ENCODE measurements around the gene SF3B2. TPM values are rescaled to one million over a fixed set of nuclear protein-coding genes. Genes with fewer than 3 reads are reported as not detected.

SF3B2 gene
- total RNA-seq, 2 donors from 2014 or later = 222 to 223 TPM

- Mint-ChIP-seq H3K36me3 (ENCODE audit: insufficient read depth in 2 of 2) (peaks cover 2 to 5% of the 10 kb centered on the region in 2 donors), H3K4me3 (no peak overlapping the region), H3K27me3 (ENCODE audit: low read depth) (peaks cover 17% of the 10 kb centered on the region), H3K27ac (no peak overlapping the region), H3K4me1 (ENCODE audit: low read depth) (peaks cover 41% of the 10 kb centered on the region), H3K9me3 (no peaks in the 10 kb centered on the region)
- ATAC-seq (replicated peaks in 1 of 2) (no peak), DNase-seq (no peak)
These were observed 4.4 kb upstream of the SF3B2 start for GRCh38 chr11:66047541-66048365.

DNA sequence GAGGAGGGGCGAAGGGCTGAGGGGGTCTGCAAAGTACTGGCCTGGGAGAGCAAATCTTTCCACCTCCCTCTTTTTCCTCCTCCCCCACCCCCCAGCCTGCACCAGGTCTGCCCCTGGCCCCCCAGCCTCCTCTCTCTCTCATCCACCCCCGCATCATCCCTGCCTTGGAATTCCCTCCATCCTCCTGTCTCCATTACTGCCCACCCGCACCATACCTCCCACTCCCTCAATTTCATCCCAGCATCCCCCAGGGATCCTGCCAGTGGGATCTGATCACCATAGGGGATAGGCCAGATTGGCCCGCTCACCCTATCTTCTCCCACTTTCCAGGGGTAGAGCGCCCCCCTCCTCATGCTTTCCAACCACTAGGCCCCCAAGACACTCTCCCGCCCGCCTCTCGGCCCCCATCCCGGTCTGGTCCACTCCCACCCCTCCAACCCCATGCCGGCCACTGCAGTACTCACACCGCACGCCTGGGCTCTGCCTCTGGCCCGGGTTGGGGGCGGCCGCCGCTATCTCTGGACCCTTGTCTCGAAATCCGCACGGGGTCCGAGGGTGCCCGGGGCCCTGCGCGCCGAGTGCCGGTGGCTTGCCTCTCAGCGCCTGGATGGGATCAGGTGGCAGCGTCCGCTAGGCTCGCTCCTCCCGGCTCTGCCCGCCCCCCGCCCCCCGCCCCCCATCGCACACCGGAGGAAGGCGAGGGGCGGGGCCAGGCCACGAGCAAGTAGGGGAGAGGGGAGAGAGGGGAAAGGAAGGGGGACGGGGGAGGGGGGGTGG lies 3.4 kb upstream of the SF3B2 start, which contains the start of gene GAL3ST3:
TSS of gene GAL3ST3 (minus strand) at position 615 of the 777 bp plus-strand sequence. CDS start 3,746 bp downstream, outside the sequence.
- peaks cover 17% of the 10 kb centered on the region for H3K27me3 Mint-ChIP-seq (ENCODE audit: low read depth)
- DNase-seq = no peak
- ATAC-seq (replicated peaks in 1 of 2) = no peak
- H3K4me1 Mint-ChIP-seq (ENCODE audit: low read depth) = peaks cover 50% of the 10 kb centered on the region
- H3K27ac Mint-ChIP-seq = no peak within 1 kb of the TSS
- H3K9me3 Mint-ChIP-seq = no peaks in the 10 kb centered on the region
- peaks cover 7 to 13% of the 10 kb centered on the region in 2 donors for H3K36me3 Mint-ChIP-seq (ENCODE audit: insufficient read depth in 2 of 2)
- peak within 1 kb of the TSS; percentile 39 to 59 for H3K4me3 Mint-ChIP-seq

- peaks cover 17% of the 10 kb centered on the region for H3K27me3 Mint-ChIP-seq (ENCODE audit: low read depth)
- peak overlapping the region; percentile 98 to 100 for H3K4me3 Mint-ChIP-seq
These were observed 1.5 kb upstream of the SF3B2 start for GRCh38 chr11:66050581-66051231.

GRCh38 chr11:66051371-66051765 lies 796 bp upstream of the SF3B2 start:
- peak overlapping the region; percentile 83 for H3K27ac Mint-ChIP-seq
- peaks cover 33% of the 10 kb centered on the region for H3K4me1 Mint-ChIP-seq (ENCODE audit: low read depth)
- H3K27me3 Mint-ChIP-seq (ENCODE audit: low read depth) = peaks cover 17% of the 10 kb centered on the region
- no peaks in the 10 kb centered on the region for H3K9me3 Mint-ChIP-seq
- DNase-seq = no peak
- H3K36me3 Mint-ChIP-seq (ENCODE audit: insufficient read depth in 2 of 2) = peaks cover 14 to 28% of the 10 kb centered on the region in 2 donors
- ATAC-seq (replicated peaks in 1 of 2) = no peak
- peak overlapping the region; percentile 98 to 100 for H3K4me3 Mint-ChIP-seq

More at GRCh38 chr11:66050581-66051231, 1.5 kb upstream of the SF3B2 start:
- peak overlapping the region; percentile 82 for H3K27ac Mint-ChIP-seq
- peaks cover 36% of the 10 kb centered on the region for H3K4me1 Mint-ChIP-seq (ENCODE audit: low read depth)
- H3K9me3 Mint-ChIP-seq = no peaks in the 10 kb centered on the region
- DNase-seq (no peak), ATAC-seq (replicated peaks in 1 of 2) (no peak)
- H3K36me3 Mint-ChIP-seq (ENCODE audit: insufficient read depth in 2 of 2) = peaks cover 14 to 24% of the 10 kb centered on the region in 2 donors

- Mint-ChIP-seq H3K4me3 (peak overlapping the region; percentile 98 to 100), H3K27ac (peak overlapping the region; percentile 100), H3K27me3 (ENCODE audit: low read depth) (peaks cover 17% of the 10 kb centered on the region), H3K36me3 (ENCODE audit: insufficient read depth in 2 of 2) (peaks cover 18 to 34% of the 10 kb centered on the region in 2 donors), H3K9me3 (no peaks in the 10 kb centered on the region), H3K4me1 (ENCODE audit: low read depth) (peaks cover 33% of the 10 kb centered on the region)
- DNase-seq = no peak
- no peak for ATAC-seq (replicated peaks in 1 of 2)
These were observed 459 bp downstream of the SF3B2 start for GRCh38 chr11:66052664-66052982.

- H3K4me1 Mint-ChIP-seq (ENCODE audit: low read depth) = peaks cover 44% of the 10 kb centered on the region
- no peak overlapping the region for H3K4me3 Mint-ChIP-seq
- H3K27ac Mint-ChIP-seq = no peak overlapping the region
These were observed 2.9 kb downstream of the SF3B2 start for GRCh38 chr11:66055021-66055420.

DNA sequence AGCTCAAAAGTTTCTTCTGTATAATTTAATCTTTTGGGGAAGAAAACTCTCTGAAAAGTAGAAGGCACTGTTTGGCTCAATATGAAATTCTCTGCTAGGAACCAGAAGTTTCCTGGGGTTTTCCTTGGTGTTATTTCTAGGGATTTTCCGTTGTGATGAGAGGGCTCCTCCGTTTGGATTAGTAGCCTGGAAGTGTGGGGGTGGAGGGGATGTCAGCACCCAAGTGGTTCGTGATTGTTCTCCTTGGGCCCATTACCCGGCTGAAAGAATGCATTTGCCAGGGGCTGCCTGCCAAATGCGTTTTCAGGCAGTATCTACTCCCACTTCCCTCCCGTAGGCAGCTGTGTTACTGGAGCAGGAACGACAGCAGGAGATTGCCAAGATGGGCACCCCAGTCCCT lies 4.3 kb downstream of the SF3B2 start:
- Mint-ChIP-seq H3K4me3 (no peak overlapping the region), H3K4me1 (ENCODE audit: low read depth) (peaks cover 49% of the 10 kb centered on the region), H3K36me3 (ENCODE audit: insufficient read depth in 2 of 2) (peaks cover 27 to 57% of the 10 kb centered on the region in 2 donors), H3K27ac (peak overlapping the region; percentile 65), H3K27me3 (ENCODE audit: low read depth) (no peaks in the 10 kb centered on the region), H3K9me3 (no peaks in the 10 kb centered on the region)
- ATAC-seq (replicated peaks in 1 of 2) (no peak), DNase-seq (no peak)

More at GRCh38 chr11:66055021-66055420, 2.9 kb downstream of the SF3B2 start:
- H3K27me3 Mint-ChIP-seq (ENCODE audit: low read depth) = no peaks in the 10 kb centered on the region
- ATAC-seq (replicated peaks in 1 of 2) (no peak), DNase-seq (no peak)
- no peaks in the 10 kb centered on the region for H3K9me3 Mint-ChIP-seq
- H3K36me3 Mint-ChIP-seq (ENCODE audit: insufficient read depth in 2 of 2) = peaks cover 19 to 44% of the 10 kb centered on the region in 2 donors

DNA sequence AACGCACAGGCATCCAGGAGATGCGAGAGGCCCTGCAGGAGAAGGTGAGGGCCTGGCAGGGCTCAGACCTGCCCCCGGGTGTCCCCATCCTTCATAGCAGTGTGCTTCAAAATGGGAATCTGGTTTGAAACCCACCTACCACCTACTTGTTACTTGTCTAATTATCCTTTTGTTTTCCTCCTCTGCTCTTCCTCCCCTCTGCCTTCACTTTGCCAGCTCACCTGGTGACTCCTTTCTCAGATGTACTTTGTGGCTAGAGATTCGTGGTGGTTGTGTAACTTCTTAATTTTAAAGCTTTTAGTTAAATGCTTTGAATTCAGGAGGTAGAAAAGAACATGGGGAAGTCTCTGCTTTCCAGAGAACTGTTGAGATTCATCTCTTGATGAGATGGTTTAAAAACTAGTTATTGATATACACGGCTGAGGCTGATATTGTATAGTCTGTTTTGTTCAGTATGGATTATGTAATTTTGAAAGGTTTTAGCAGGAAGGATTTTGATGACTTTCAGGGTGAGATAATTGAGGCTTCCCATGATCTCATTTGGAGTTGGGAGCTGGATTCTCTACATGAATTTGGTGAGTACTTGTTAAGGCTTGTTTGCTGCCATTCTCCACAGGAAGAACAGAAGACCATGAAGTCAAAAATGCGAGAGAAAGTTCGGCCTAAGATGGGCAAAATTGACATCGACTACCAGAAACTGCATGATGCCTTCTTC lies 8.0 kb downstream of the SF3B2 start:
- H3K9me3 Mint-ChIP-seq = peaks cover 0 to under 1% of the 10 kb centered on the region in 2 donors
- H3K4me1 Mint-ChIP-seq (ENCODE audit: low read depth) = peaks cover 46% of the 10 kb centered on the region
- no peaks in the 10 kb centered on the region for H3K27me3 Mint-ChIP-seq (ENCODE audit: low read depth)
- DNase-seq (no peak), ATAC-seq (replicated peaks in 1 of 2) (no peak)
- peaks cover 25 to 63% of the 10 kb centered on the region in 2 donors for H3K36me3 Mint-ChIP-seq (ENCODE audit: insufficient read depth in 2 of 2)
- H3K27ac Mint-ChIP-seq = peak overlapping the region; percentile 61
- H3K4me3 Mint-ChIP-seq = peak overlapping the region in 1 of 2 donors; percentile 3

DNA sequence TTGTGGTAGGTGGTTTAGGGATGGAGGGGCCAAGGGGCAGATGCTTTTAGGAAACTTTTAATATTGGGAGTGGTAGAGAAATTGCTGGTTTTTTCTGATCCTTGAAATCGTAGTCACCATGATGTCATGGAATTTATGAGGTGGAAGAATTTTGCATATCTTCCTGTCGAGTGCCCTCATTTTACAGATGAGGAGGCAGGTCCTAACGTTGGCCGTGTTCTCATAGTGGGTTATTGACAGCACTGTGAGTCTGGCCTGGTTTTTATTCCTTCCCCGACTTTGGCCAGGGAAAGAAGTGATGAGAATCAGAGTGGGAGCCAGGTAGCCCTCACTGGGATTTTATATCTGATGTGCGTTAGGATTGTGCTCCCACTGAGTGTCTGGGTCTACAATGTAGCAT lies 9.1 kb downstream of the SF3B2 start:
- Mint-ChIP-seq H3K27ac (peak overlapping the region; percentile 69), H3K36me3 (ENCODE audit: insufficient read depth in 2 of 2) (peaks cover 24 to 63% of the 10 kb centered on the region in 2 donors), H3K4me1 (ENCODE audit: low read depth) (peaks cover 51% of the 10 kb centered on the region), H3K4me3 (no peak overlapping the region), H3K27me3 (ENCODE audit: low read depth) (no peaks in the 10 kb centered on the region), H3K9me3 (peaks cover 0 to 3% of the 10 kb centered on the region in 2 donors)
- DNase-seq (no peak), ATAC-seq (replicated peaks in 1 of 2) (peak in 1 of 2 donors; percentile 35)

DNA sequence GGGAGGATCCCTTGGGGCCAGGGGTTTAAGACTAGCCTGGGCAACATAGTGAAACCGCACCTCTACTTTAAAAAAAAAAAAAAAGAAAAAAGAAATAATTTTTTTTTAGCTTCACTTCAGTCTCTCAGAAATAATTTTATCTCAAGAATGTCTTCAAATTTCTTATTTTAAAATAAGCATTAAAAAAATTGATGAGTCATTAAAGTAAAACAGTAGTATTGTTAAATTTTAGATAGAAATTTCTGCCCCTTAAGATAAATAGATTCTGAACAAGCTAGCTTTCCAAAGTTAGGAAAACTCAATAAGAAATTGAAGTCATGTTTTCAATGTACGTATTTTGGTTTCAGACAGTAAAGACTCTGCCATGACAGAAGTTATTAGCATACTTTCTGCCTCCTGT lies 10.2 kb downstream of the SF3B2 start:
- Mint-ChIP-seq H3K4me3 (no peak overlapping the region), H3K4me1 (ENCODE audit: low read depth) (peaks cover 62% of the 10 kb centered on the region)

DNA sequence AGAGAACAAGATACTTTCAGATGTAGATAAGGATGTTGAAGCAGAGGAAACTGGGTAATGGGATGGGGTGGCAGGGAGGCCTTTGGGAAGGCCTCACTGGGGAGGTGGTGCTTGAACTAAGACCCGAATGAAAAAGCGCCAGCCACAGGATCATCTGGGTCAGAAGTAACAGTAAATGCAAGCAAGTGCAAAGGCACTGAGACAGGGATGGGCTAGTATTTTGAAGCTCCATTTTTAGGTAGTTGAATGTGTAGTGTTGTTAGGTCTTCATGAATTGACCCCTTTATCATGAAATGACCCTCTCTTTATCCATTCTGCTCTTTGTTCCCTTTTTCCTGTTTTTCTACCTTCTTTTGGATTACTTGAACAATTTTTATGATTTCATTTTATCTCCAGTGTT lies 11.7 kb downstream of the SF3B2 start:
- H3K27ac Mint-ChIP-seq = peak overlapping the region; percentile 84
- ATAC-seq (replicated peaks in 1 of 2) = no peak
- H3K9me3 Mint-ChIP-seq = peaks cover 0 to 3% of the 10 kb centered on the region in 2 donors
- H3K4me3 Mint-ChIP-seq = no peak overlapping the region
- H3K36me3 Mint-ChIP-seq (ENCODE audit: insufficient read depth in 2 of 2) = peaks cover 20 to 57% of the 10 kb centered on the region in 2 donors
- DNase-seq = no peak
- H3K27me3 Mint-ChIP-seq (ENCODE audit: low read depth) = no peaks in the 10 kb centered on the region
- H3K4me1 Mint-ChIP-seq (ENCODE audit: low read depth) = peaks cover 66% of the 10 kb centered on the region

More for the DNA sequence above, 10.2 kb downstream of the SF3B2 start:
- Mint-ChIP-seq H3K27ac (peak overlapping the region; percentile 84), H3K9me3 (peaks cover 0 to 3% of the 10 kb centered on the region in 2 donors), H3K27me3 (ENCODE audit: low read depth) (no peaks in the 10 kb centered on the region), H3K36me3 (ENCODE audit: insufficient read depth in 2 of 2) (peaks cover 20 to 63% of the 10 kb centered on the region in 2 donors)
- DNase-seq = no peak
- no peak for ATAC-seq (replicated peaks in 1 of 2)

- peaks cover 72% of the 10 kb centered on the region for H3K4me1 Mint-ChIP-seq (ENCODE audit: low read depth)
- ATAC-seq (replicated peaks in 1 of 2) (no peak), DNase-seq (no peak)
- H3K36me3 Mint-ChIP-seq (ENCODE audit: insufficient read depth in 2 of 2) = peaks cover 22 to 59% of the 10 kb centered on the region in 2 donors
- H3K9me3 Mint-ChIP-seq = peaks cover 0 to 3% of the 10 kb centered on the region in 2 donors
- H3K27me3 Mint-ChIP-seq (ENCODE audit: low read depth) = no peaks in the 10 kb centered on the region
- H3K4me3 Mint-ChIP-seq = no peak overlapping the region
- peak overlapping the region; percentile 81 for H3K27ac Mint-ChIP-seq
These were observed 12.4 kb downstream of the SF3B2 start for GRCh38 chr11:66064571-66064970.

Measured in activated T-cell treated with anti-CD3 and anti-CD28 coated beads, Interleukin-2, amount 50 U/mL, for 72 hours (primary cell).